Fibroblast of lung (primary cell): Measurements from ENCODE around the gene ZP2. TPM values are rescaled to one million over a fixed set of nuclear protein-coding genes. Genes with fewer than 3 reads are reported as not detected.

Experiments
- DNase-seq, 2 donors: peaks; one replicate each; pipeline versions ENCODE4 v3.0.0 to v3.0.0-alpha.2; 2010; ENCODE audit warnings: low read depth in 2 of 2
- H2AFZ ChIP-seq: 2 replicates; pipeline ENCODE4 v1.5.1; 2012; ENCODE audit warnings: low read length, control low read depth, inconsistent platforms
- H3K27ac ChIP-seq: 2 replicates; pipeline ENCODE4 v1.5.1; 2011; ENCODE audit warnings: low read length, control low read depth; ENCODE audit not compliant: insufficient read depth
- H3K27me3 ChIP-seq: 2 replicates; pipeline ENCODE4 v1.5.1; 2011; ENCODE audit warnings: mild to moderate bottlenecking, low read length; ENCODE audit not compliant: control insufficient read depth, insufficient read depth
- H3K36me3 ChIP-seq: 2 replicates; pipeline ENCODE4 v1.5.1; 2011; ENCODE audit warnings: low read length; ENCODE audit not compliant: control insufficient read depth, insufficient read depth
- H3K4me1 ChIP-seq: 2 replicates; pipeline ENCODE4 v1.5.1; 2011; ENCODE audit warnings: low read length; ENCODE audit not compliant: control insufficient read depth, insufficient read depth; ENCODE audit errors: extremely low read depth
- H3K4me2 ChIP-seq: 2 replicates; pipeline ENCODE4 v1.5.1; 2011; ENCODE audit warnings: low read length, control low read depth; ENCODE audit not compliant: insufficient read depth; ENCODE audit errors: extremely low read depth
- H3K4me3 ChIP-seq, 4 experiments: fragments of 200-600 bp in 1 of 4; sonication (generic) in 1 of 4; replicated peaks in 1 of 4; 2 replicates each; pipeline ENCODE4 v1.5.1; 2011 to 2016; ENCODE audit warnings: low read length in 4 of 4, low read depth in 3 of 4, mild to moderate bottlenecking in 3 of 4, control low read depth in 2 of 4, inconsistent platforms in 1 of 4, mixed read lengths in 1 of 4; ENCODE audit not compliant: insufficient read depth in 1 of 4; ENCODE audit errors: control extremely low read depth in 1 of 4
- H3K79me2 ChIP-seq: 2 replicates; pipeline ENCODE4 v1.5.1; 2012; ENCODE audit warnings: mild to moderate bottlenecking, low read length, inconsistent platforms; ENCODE audit not compliant: control insufficient read depth, insufficient read depth
- H3K9ac ChIP-seq: 2 replicates; pipeline ENCODE4 v1.5.1; 2011; ENCODE audit warnings: mild to moderate bottlenecking, low read length, control low read depth; ENCODE audit not compliant: insufficient read depth
- H3K9me3 ChIP-seq: 2 replicates; pipeline ENCODE4 v1.5.1; 2012; ENCODE audit warnings: low read depth, low read length; ENCODE audit not compliant: control insufficient read depth, insufficient read depth
- H4K20me1 ChIP-seq: 2 replicates; pipeline ENCODE4 v1.5.1; 2011; ENCODE audit warnings: low read length; ENCODE audit not compliant: control insufficient read depth, insufficient read depth; ENCODE audit errors: extremely low read depth
- CTCF ChIP-seq, 2 donors: IDR thresholded peaks in 1 of 2; conservative IDR thresholded peaks in 1 of 2; 1 replicate in 1 of 2; 2 replicates in 1 of 2; pipeline ENCODE4 v1.5.1; 2011 to 2012; ENCODE audit warnings: low read length in 2 of 2, control low read depth in 1 of 2, inconsistent platforms in 1 of 2, low read depth in 1 of 2, mild to moderate bottlenecking in 1 of 2
- EZH2 ChIP-seq: IDR thresholded peaks from 2 replicates; pipeline ENCODE4 v1.5.1; 2012; ENCODE audit warnings: low read length, control low read depth, mild to moderate bottlenecking; ENCODE audit errors: missing control alignments
- polyA plus RNA-seq, 2 donors: library from polyadenylated mRNA; depleted of rRNA in 1 of 2; stranded (reverse) in 1 of 2; unstranded in 1 of 2; fragments of >200 nt; gene quantifications; 2 replicates each; pipeline ENCODE4 v1.2.1, GENCODE V29; 2011 to 2012; ENCODE audit warnings: missing spikeins in 1 of 2
- total RNA-seq: library from RNA; depleted of rRNA; stranded (reverse); fragments of >200 nt; gene quantifications from 2 replicates; pipeline ENCODE4 v1.2.1, GENCODE V29; 2014

ZP2 gene
- total and polyA plus RNA-seq, 2 donors (not counting 1 experiment from before 2014, with no cell fraction given) = not detected

GRCh38 chr16:21179983-21180365 is 31.4 kb downstream of the ZP2 start:
- Histone ChIP-seq H4K20me1 (no peaks in the 10 kb centered on the region), H3K4me2 (no peak overlapping the region), H3K79me2 (no peaks in the 10 kb centered on the region), H3K9ac (no peak overlapping the region), H2AFZ (no peak overlapping the region), H3K4me3 (no peak overlapping the region), H3K4me1 (no peaks in the 10 kb centered on the region), H3K36me3 (peaks cover 2% of the 10 kb centered on the region), H3K27me3 (no peaks in the 10 kb centered on the region), H3K9me3 (no peaks in the 10 kb centered on the region), H3K27ac (no peak overlapping the region)
- DNase-seq = no peak
- TF ChIP-seq CTCF (conservative IDR thresholded peaks at IDR 0.05 in 1 of 2, IDR thresholded peaks at IDR 0.05 in 1 of 2; ENCODE audit: low read depth in 1 of 2, low read length in 2 of 2) = no peak
- TF ChIP-seq EZH2 = no peak

GRCh38 chr16:21179126-21179982 is 32.0 kb downstream of the ZP2 start:
- no peak overlapping the region for H2AFZ ChIP-seq
- no peaks in the 10 kb centered on the region for H3K27me3 ChIP-seq
- H3K9me3 ChIP-seq = no peaks in the 10 kb centered on the region
- H3K27ac ChIP-seq = no peak overlapping the region
- H3K79me2 ChIP-seq = no peaks in the 10 kb centered on the region
- no peak overlapping the region for H3K9ac ChIP-seq
- no peaks in the 10 kb centered on the region for H3K4me1 ChIP-seq
- H3K36me3 ChIP-seq = peaks cover 2% of the 10 kb centered on the region
- no peak overlapping the region for H3K4me3 ChIP-seq
- no peak for TF ChIP-seq EZH2
- no peak for TF ChIP-seq CTCF (conservative IDR thresholded peaks at IDR 0.05 in 1 of 2, IDR thresholded peaks at IDR 0.05 in 1 of 2; ENCODE audit: low read depth in 1 of 2, low read length in 2 of 2)
- H3K4me2 ChIP-seq = no peak overlapping the region
- no peaks in the 10 kb centered on the region for H4K20me1 ChIP-seq
- DNase-seq = no peak

GRCh38 chr16:21175397-21175796 is 36.0 kb downstream of the ZP2 start:
- Histone ChIP-seq H3K4me1 (no peaks in the 10 kb centered on the region), H3K36me3 (peaks cover 2% of the 10 kb centered on the region), H3K79me2 (no peaks in the 10 kb centered on the region), H3K4me2 (no peak overlapping the region), H3K9me3 (no peaks in the 10 kb centered on the region), H2AFZ (no peak overlapping the region), H3K27me3 (no peaks in the 10 kb centered on the region), H3K9ac (no peak overlapping the region), H4K20me1 (no peaks in the 10 kb centered on the region), H3K4me3 (no peak overlapping the region), H3K27ac (no peak overlapping the region)
- TF ChIP-seq CTCF (conservative IDR thresholded peaks at IDR 0.05 in 1 of 2, IDR thresholded peaks at IDR 0.05 in 1 of 2; ENCODE audit: low read depth in 1 of 2, low read length in 2 of 2) = no peak
- TF ChIP-seq EZH2 = no peak
- no peak for DNase-seq
